ENCODE measurements around the gene RAB43.

GRCh38 chr3:129046732-129047552 is 74.7 kb downstream of the RAB43 start:
- TF ChIP-seq POLR2A (IDR thresholded peaks at IDR 0.05; ENCODE audit: low read depth, low read length) (no peak), POLR2AphosphoS5 (IDR thresholded peaks at IDR 0.05; ENCODE audit: low read depth, low read length) (no peak), SPI1 (IDR thresholded peaks at IDR 0.05; ENCODE audit: low read depth, low read length) (no peak), TAF1 (IDR thresholded peaks at IDR 0.05; ENCODE audit: low read depth, low read length) (no peak), POU2F2 (IDR thresholded peaks at IDR 0.05; ENCODE audit: low read depth, low read length) (no peak), PAX5 (IDR thresholded peaks at IDR 0.05; ENCODE audit: insufficient read depth, low read length, severe bottlenecking) (no peak)
